WERI-Rb-1 (cell line): ENCODE results near the gene DOC2A.
A peak's percentile ranks its signal among the peaks of the same experiment; 100 is the strongest.
"Not testable (repeated sequence)": the region's sequence is repeated elsewhere in the genome, so short reads cannot be mapped to it uniquely, and the experiment has no call there.

Source experiments
- DNase-seq: peaks from one replicate; pipeline ENCODE4 v3.0.0-alpha.2; 2020
- H3K27ac ChIP-seq: fragments of 250-450 bp; sonication (Bioruptor Pico); 2 replicates; pipeline ENCODE4 v1.5.1; 2020; ENCODE audit warnings: mild to moderate bottlenecking, moderate library complexity
- H3K27me3 ChIP-seq: fragments of 250-450 bp; sonication (Bioruptor Pico); 2 replicates; pipeline ENCODE4 v1.5.1; 2021; ENCODE audit warnings: mild to moderate bottlenecking, low read depth, moderate library complexity; ENCODE audit not compliant: insufficient read depth, severe bottlenecking
- H3K36me3 ChIP-seq: fragments of 250-450 bp; sonication (Bioruptor Pico); 2 replicates; pipeline ENCODE4 v1.5.1; 2020; ENCODE audit warnings: mild to moderate bottlenecking, moderate library complexity
- H3K4me3 ChIP-seq: 2 replicates; pipeline ENCODE4 v1.5.1; 2011; ENCODE audit warnings: low read depth, mild to moderate bottlenecking, control low read depth, low read length
- H3K9me3 ChIP-seq: fragments of 250-450 bp; sonication (Bioruptor Pico); 2 replicates; pipeline ENCODE4 v1.5.1; 2021; ENCODE audit warnings: mild to moderate bottlenecking, moderate library complexity; ENCODE audit not compliant: severe bottlenecking
- TF ChIP-seq, protein P1 (sequence below): IDR thresholded peaks from 2 replicates; pipeline ENCODE4 v1.5.1; 2011; ENCODE audit warnings: low read depth, mild to moderate bottlenecking, control low read depth, inconsistent platforms, low read length

Gene DOC2A

DNA sequence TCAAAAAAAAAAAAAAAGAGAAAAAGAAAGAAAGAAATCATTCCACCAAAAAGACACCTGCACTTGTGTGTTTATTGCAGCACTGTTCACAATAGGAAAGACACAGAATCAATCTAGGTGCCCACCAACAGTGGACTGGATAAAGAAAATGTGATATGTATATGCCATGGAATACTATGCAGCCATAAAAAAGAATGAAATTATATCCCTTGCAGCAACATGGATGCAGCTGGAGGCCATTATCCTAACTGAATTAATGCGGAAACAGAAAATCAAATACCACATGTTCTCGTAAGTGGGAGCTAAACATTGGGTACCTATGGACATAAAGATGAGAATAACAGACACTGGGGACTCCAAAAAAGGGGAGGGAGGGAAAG, 6.4 kb upstream of the DOC2A start:
- TF ChIP-seq, protein P1, sequence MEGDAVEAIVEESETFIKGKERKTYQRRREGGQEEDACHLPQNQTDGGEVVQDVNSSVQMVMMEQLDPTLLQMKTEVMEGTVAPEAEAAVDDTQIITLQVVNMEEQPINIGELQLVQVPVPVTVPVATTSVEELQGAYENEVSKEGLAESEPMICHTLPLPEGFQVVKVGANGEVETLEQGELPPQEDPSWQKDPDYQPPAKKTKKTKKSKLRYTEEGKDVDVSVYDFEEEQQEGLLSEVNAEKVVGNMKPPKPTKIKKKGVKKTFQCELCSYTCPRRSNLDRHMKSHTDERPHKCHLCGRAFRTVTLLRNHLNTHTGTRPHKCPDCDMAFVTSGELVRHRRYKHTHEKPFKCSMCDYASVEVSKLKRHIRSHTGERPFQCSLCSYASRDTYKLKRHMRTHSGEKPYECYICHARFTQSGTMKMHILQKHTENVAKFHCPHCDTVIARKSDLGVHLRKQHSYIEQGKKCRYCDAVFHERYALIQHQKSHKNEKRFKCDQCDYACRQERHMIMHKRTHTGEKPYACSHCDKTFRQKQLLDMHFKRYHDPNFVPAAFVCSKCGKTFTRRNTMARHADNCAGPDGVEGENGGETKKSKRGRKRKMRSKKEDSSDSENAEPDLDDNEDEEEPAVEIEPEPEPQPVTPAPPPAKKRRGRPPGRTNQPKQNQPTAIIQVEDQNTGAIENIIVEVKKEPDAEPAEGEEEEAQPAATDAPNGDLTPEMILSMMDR, result no peak
- no peaks in the 10 kb centered on the region for H3K36me3 ChIP-seq
- H3K4me3 ChIP-seq, result no peak overlapping the region
- H3K9me3 ChIP-seq, result no peaks in the 10 kb centered on the region
- no peak overlapping the region for H3K27ac ChIP-seq
- DNase-seq, result no peak
- H3K27me3 ChIP-seq, result no peaks in the 10 kb centered on the region

GRCh38 chr16:30016555-30017276, 5.9 kb upstream of the DOC2A start:
- no peak overlapping the region for H3K27ac ChIP-seq
- H3K4me3 ChIP-seq, result no peak overlapping the region
- no peaks in the 10 kb centered on the region for H3K36me3 ChIP-seq
- H3K27me3 ChIP-seq, result no peaks in the 10 kb centered on the region
- no peaks in the 10 kb centered on the region for H3K9me3 ChIP-seq
- TF ChIP-seq, protein P1, result no peak
- DNase-seq, result no peak

- not testable (repeated sequence) for DNase-seq, H3K36me3 ChIP-seq, H3K4me3 ChIP-seq, H3K27ac ChIP-seq, H3K9me3 ChIP-seq, H3K27me3 ChIP-seq
Observed at GRCh38 chr16:30015450-30015849, 4.6 kb upstream of the DOC2A start.

DNA sequence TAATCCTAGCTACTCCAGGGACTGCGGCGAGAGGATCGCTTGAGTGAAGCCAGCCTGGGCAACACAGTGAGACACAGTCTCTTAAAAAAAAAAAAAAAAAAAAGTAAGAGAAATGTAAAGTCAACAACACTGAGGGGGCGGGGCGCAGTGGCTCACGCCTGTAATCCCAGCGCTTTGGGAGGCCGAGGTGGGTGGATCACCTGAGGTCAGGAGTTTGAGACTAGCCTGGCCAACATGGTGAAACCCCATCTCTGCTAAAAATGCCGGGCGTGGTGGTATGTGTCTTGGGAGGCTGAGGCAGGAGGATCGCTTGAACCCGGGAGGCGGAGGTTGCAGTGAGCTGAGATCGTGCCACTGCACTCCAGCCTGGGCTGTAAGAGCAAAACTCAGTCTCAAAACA, 1.8 kb upstream of the DOC2A start:
- not testable (repeated sequence) for H3K36me3 ChIP-seq, DNase-seq, H3K27me3 ChIP-seq, H3K9me3 ChIP-seq, H3K27ac ChIP-seq, H3K4me3 ChIP-seq

GRCh38 chr16:30011714-30012504, 1.1 kb upstream of the DOC2A start:
- H3K4me3 ChIP-seq, result peak overlapping the region; percentile 66
- H3K27ac ChIP-seq, result no peak overlapping the region
- H3K27me3 ChIP-seq, result no peaks in the 10 kb centered on the region
- H3K36me3 ChIP-seq, result no peaks in the 10 kb centered on the region
- no peaks in the 10 kb centered on the region for H3K9me3 ChIP-seq
- TF ChIP-seq, protein P1, result no peak
- DNase-seq, result no peak

- H3K27me3 ChIP-seq, result no peaks in the 10 kb centered on the region
- peak overlapping the region; percentile 66 for H3K4me3 ChIP-seq
- no peak overlapping the region for H3K27ac ChIP-seq
- TF ChIP-seq, protein P1, result no peak
- DNase-seq, result no peak
- H3K9me3 ChIP-seq, result no peaks in the 10 kb centered on the region
- H3K36me3 ChIP-seq, result peaks cover 12% of the 10 kb centered on the region; the same call in 1 of the 2 replicates
Observed at GRCh38 chr16:30009990-30010843, 610 bp downstream of the DOC2A start.
